GM12864 (cell line): ENCODE results near the gene TNFSF8.

Experiments used
- DNase-seq: peaks from one replicate; pipeline ENCODE4 v3.0.0-alpha.2; 2011; ENCODE audit warnings: low read depth
- H3K4me3 ChIP-seq: 2 replicates; pipeline ENCODE4 v1.5.1; 2011; ENCODE audit warnings: mild to moderate bottlenecking, low read depth, low read length, control low read depth
- TF ChIP-seq, protein P1 (sequence below): IDR thresholded peaks from 2 replicates; pipeline ENCODE4 v1.5.1; 2011; ENCODE audit warnings: low read depth, mild to moderate bottlenecking, moderate library complexity, low read length, control low read depth, inconsistent platforms; ENCODE audit errors: missing control alignments

Gene TNFSF8

DNA sequence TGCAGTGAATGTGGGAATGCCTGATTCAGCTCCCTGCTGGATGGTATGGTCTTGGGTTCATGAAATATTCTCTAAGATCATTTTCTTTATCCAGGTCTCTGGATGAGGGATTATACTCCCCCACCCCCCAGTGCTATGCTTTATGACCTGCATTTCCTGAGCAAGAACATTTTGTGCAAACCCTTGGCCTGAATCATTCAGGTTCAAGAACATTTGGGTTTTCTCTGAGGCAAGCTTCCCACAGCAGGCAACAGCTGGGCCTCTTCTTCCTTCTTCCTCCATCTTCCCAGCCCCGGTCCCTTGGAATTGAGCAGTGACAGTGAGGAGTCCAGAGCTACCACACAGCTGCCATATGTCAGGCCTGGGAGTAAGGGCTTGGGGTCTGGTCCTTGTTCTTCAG, 65.9 kb downstream of the TNFSF8 start:
- DNase-seq: no peak
- H3K4me3 ChIP-seq: no peak overlapping the region
- TF ChIP-seq, protein P1, sequence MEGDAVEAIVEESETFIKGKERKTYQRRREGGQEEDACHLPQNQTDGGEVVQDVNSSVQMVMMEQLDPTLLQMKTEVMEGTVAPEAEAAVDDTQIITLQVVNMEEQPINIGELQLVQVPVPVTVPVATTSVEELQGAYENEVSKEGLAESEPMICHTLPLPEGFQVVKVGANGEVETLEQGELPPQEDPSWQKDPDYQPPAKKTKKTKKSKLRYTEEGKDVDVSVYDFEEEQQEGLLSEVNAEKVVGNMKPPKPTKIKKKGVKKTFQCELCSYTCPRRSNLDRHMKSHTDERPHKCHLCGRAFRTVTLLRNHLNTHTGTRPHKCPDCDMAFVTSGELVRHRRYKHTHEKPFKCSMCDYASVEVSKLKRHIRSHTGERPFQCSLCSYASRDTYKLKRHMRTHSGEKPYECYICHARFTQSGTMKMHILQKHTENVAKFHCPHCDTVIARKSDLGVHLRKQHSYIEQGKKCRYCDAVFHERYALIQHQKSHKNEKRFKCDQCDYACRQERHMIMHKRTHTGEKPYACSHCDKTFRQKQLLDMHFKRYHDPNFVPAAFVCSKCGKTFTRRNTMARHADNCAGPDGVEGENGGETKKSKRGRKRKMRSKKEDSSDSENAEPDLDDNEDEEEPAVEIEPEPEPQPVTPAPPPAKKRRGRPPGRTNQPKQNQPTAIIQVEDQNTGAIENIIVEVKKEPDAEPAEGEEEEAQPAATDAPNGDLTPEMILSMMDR: no peak

DNA sequence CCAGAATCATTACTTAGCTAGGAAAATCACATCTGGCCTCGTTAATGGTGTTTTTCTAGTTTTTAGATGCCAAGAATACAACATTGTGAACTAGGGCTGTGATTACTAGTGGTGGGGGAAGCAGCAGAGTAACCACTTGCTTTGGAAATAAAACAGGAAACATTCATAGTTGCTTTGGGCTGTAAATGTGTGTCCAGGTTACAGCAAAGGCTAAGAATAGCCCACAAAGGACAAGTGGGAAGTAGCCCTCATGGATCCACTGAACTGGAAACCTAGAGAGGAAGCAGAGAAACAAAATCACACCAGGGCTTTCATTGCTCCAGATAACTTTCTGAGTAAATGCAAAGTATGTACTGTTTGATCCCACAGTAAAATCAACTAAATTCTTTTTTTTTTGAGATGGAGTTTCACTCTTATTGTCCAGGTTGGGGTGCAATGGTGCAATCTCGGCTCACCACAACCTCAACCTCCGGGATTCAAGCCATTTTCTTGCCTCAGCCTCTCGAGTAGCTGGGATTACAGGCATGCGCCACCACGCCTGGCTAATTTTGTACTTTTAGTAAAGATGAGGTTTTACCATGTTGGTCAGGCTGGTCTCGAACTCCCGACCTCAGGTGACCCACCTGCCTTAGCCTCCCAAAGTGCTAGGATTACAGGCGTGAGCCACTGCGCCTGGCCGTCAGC, 68.3 kb downstream of the TNFSF8 start:
- H3K4me3 ChIP-seq: no peak overlapping the region
- TF ChIP-seq, protein P1: no peak

DNA sequence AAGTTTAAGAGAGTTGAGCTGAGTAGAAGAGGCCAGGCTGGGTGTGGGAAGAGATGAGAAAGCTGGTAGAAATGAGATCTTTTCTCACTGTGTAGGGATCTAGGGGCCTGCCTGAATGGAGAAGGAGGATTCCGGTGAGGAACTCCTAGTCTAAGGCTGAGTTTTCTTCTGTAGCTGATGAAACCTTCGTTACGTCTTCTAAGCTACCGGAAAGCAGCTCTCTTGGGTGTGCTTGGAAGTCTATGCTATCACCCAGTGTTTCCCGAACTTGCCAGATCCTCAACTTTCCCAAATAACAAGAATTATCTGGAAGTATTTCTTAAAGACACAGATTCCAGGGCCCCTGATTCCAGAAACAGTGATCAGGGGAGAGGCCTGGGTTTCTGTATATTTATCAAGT, 69.1 kb downstream of the TNFSF8 start:
- TF ChIP-seq, protein P1: no peak
- H3K4me3 ChIP-seq: no peak overlapping the region
- DNase-seq: no peak

More for the DNA sequence above, 68.3 kb downstream of the TNFSF8 start:
- DNase-seq: no peak

DNA sequence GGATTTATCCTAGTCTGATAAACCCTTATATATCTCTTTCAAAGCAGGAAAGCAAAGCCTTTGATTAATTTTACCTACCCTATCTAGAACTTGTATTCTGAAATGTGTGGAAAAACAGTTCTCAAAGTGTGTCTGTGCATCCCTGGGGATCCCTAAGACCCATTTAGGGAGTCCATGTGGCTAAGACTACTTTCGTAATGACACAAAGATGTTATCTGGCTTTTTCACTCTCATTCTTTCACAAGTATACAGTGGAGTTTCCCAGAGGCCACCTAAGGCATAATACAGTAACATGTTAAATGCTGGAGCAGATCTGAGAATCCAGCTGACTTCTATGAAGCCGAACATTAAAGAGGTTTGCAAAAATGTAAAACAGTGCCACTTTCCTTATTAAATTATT, 70.2 kb downstream of the TNFSF8 start:
- no peak overlapping the region for H3K4me3 ChIP-seq
- TF ChIP-seq, protein P1: no peak
- no peak for DNase-seq

DNA sequence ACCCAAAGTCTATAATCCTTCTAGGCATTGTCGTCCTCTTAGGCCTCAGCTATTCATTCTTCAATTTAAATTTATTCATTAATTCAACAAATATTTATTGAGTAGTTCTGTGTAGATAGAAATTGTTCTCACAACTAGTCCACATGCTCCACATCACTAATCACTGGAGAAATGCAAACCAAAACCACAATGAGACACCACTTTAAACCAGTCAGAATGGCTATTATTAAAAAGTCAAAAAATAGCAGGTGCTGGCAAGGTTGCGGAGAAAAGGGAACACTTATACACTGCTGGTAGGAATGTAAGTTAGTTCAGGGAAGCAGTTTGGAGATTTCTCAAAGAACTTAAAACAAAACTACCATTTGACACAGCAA, 73.5 kb downstream of the TNFSF8 start:
- TF ChIP-seq, protein P1: no peak
- no peak for DNase-seq
- H3K4me3 ChIP-seq: no peak overlapping the region

DNA sequence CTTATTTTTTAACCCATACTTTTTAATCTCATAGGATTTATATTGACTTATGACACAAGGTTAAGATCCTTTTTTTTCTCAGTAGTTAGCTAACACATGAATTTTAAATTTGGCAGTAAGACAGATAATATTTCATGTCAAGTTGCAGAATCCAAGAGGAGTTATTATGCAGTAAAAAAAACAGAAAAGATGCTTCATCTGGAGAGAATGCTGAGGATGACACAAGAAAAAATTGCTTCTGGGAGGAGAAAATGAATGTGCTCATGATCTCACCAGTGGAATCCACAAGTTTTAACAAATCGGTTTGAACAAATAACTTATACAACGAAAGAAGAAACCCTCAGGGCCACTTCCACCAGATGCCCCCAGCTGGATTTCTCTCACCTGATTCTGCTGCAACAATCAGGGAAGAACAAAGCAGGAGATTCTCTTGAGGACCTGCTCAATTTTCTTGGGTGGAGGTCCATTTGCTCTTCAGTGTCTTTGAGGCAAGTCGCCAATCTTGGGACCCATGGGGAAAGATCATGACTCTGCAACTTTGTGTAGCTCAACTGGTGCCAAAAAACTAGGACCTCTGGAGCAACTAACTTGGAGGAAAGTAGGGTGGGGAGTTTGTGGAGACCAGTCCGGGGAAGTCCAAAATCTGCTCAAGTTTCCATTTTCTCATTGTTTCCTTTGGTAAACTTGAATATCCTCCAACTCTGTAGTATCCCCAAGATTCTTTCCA, 74.0 kb downstream of the TNFSF8 start:
- DNase-seq: no peak
- TF ChIP-seq, protein P1: no peak
- no peak overlapping the region for H3K4me3 ChIP-seq
